GM21526 (cell line): ENCODE data around the gene SERINC4.

Source experiments
- ATAC-seq: cut with Tn5 transposase; IDR thresholded peaks from one replicate; pipeline ENCODE4 v1.9.1; 2021; ENCODE audit warnings: moderate library complexity; ENCODE audit not compliant: unreplicated experiment, low FRiP score

Gene SERINC4

GRCh38 chr15:43799209-43799944, 643 bp downstream of the SERINC4 start:
- no peak for ATAC-seq

GRCh38 chr15:43796566-43796965, 3.5 kb downstream of the SERINC4 start:
- no peak for ATAC-seq

GRCh38 chr15:43795997-43796396, 4.0 kb downstream of the SERINC4 start:
- no peak for ATAC-seq

- ATAC-seq = no peak
Observed at GRCh38 chr15:43795197-43795596, 4.8 kb downstream of the SERINC4 start.

- ATAC-seq = no peak
Observed at GRCh38 chr15:43794269-43795037, 5.6 kb downstream of the SERINC4 start.

- no peak for ATAC-seq
Observed at GRCh38 chr15:43793647-43794046, 6.4 kb downstream of the SERINC4 start.

GRCh38 chr15:43792761-43793476, 7.1 kb downstream of the SERINC4 start:
- ATAC-seq = peak; percentile 6

- ATAC-seq = peak; percentile 73
Observed at GRCh38 chr15:43791993-43792760, 7.8 kb downstream of the SERINC4 start, which contains the start of gene SERF2. SERF2 (plus strand) TSS chr15:43792320; CDS start chr15:43792377, 57 bp downstream.

- ATAC-seq = no peak
Observed at GRCh38 chr15:43789409-43789808, 10.6 kb downstream of the SERINC4 start.

- no peak for ATAC-seq
Observed at GRCh38 chr15:43779016-43779415, 21.0 kb downstream of the SERINC4 start.

GRCh38 chr15:43777267-43777914, 22.6 kb downstream of the SERINC4 start:
- ATAC-seq = peak; percentile 42

GRCh38 chr15:43776718-43777266, 23.2 kb downstream of the SERINC4 start, which contains the start of gene ELL3:
ELL3 (minus strand) TSS chr15:43776966; CDS start chr15:43776901, 65 bp downstream.
- ATAC-seq = peak; percentile 34

- peak; percentile 44 for ATAC-seq
Observed at GRCh38 chr15:43776101-43776717, 23.8 kb downstream of the SERINC4 start.

GRCh38 chr15:43775411-43775965, 24.5 kb downstream of the SERINC4 start:
- ATAC-seq = no peak

GRCh38 chr15:43774062-43774461, 26.0 kb downstream of the SERINC4 start:
- no peak for ATAC-seq

GRCh38 chr15:43772624-43773023, 27.4 kb downstream of the SERINC4 start:
- no peak for ATAC-seq

GRCh38 chr15:43771816-43772215, 28.2 kb downstream of the SERINC4 start:
- ATAC-seq = no peak

- ATAC-seq = no peak
Observed at GRCh38 chr15:43769584-43770228, 30.3 kb downstream of the SERINC4 start.
